ENCODE data around the gene GXYLT2.
"Not testable (repeated sequence)": the region's sequence is repeated elsewhere in the genome, so short reads cannot be mapped to it uniquely, and the experiment has no call there.

Gene GXYLT2

DNA sequence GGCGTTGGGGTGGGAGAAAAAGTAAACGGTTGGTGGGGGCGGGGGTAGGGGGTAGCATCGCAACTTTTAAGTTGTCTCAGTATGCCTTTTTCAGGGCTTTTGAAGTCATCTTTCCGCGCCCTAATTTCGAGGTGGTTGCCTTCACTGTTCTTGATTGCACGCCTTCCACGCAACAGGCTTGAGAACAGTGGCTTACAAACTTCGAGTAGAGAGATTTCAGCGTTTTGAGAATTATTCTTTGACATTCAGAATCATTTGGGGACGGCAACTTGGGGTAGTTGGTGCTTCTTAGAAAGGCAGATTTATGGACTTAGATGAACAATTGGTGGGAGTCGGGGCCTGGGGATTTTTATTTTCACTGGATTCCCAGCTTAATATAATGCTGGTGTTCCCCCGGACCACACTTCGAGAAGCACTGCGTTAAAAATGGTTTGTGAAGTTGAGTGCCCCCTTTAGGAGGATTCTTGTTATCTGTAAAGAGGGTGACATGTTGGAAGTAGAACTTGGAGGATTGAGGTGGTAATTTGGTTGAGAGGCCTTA, 109.6 kb downstream of the GXYLT2 start:
- peak overlapping the region; percentile 99 for H3K27ac ChIP-seq (ENCODE audit: low read depth, low read length)
- H3K4me3 ChIP-seq (ENCODE audit: low read depth, low read length), result peak overlapping the region; percentile 93
- H3K36me3 ChIP-seq (ENCODE audit: control insufficient read depth, insufficient read depth, low read length), result peaks cover 44% of the 10 kb centered on the region
- no peaks in the 10 kb centered on the region for H3K27me3 ChIP-seq (ENCODE audit: control insufficient read depth, insufficient read depth, low read length)
- H3K4me1 ChIP-seq (ENCODE audit: control insufficient read depth, insufficient read depth, low read length), result peaks cover 10% of the 10 kb centered on the region
- no peaks in the 10 kb centered on the region for H3K9me3 ChIP-seq (ENCODE audit: control insufficient read depth, insufficient read depth, low read length)
- peak overlapping the region; percentile 87 for H3K9ac ChIP-seq (ENCODE audit: low read depth, low read length)

DNA sequence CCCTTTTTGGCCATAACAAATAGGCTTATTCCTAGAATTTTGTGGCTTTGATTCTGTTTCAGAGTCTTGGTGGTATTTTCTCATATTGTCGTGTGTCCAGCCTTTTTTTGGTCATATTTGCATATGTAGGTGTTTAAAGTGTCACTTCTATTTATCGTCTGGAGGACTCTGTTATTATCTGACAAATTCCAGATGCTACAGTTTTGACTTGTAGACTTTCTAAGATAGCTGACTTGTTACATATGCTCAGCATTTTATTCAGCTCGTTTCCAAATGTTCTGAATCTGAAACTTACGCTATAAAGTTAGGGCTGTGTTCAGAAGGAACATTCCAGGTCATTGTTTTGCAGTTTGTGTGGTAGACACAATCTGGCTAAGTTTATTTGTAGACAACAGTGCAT, 110.6 kb downstream of the GXYLT2 start:
- H3K36me3 ChIP-seq (ENCODE audit: control insufficient read depth, insufficient read depth, low read length), result peaks cover 48% of the 10 kb centered on the region

DNA sequence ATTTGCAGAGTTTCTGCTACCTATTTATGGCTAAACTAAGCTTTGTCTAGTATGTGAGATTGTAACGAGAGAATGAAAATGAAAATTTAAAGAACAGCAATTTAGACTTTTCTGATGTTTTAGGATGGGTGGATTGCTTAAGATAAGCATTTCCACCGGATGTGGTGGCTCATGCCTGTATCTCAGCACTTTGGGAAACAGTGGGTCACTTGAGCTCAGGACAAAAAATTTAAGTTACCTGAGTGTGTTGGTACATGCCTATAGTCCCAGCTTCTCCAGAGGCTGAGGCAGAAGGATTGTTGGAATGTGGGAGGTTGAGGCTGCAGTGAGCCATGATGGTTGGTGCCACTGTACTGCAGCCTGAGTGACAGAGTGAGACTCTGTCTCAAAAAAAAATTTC, 112.1 kb downstream of the GXYLT2 start:
- Histone ChIP-seq H3K27me3 (ENCODE audit: control insufficient read depth, insufficient read depth, low read length) (no peaks in the 10 kb centered on the region), H3K9me3 (ENCODE audit: control insufficient read depth, insufficient read depth, low read length) (no peaks in the 10 kb centered on the region), H3K36me3 (ENCODE audit: control insufficient read depth, insufficient read depth, low read length) (peaks cover 55% of the 10 kb centered on the region), H3K4me3 (ENCODE audit: low read depth, low read length) (0 out of 2 replicates have a peak overlapping the region, but pooled peaks have one; percentile 27), H3K27ac (ENCODE audit: low read depth, low read length) (no peak overlapping the region), H3K9ac (ENCODE audit: low read depth, low read length) (no peak overlapping the region), H3K4me1 (ENCODE audit: control insufficient read depth, insufficient read depth, low read length) (peaks cover 8% of the 10 kb centered on the region)

More for the DNA sequence above, 110.6 kb downstream of the GXYLT2 start:
- no peaks in the 10 kb centered on the region for H3K9me3 ChIP-seq (ENCODE audit: control insufficient read depth, insufficient read depth, low read length)
- H3K9ac ChIP-seq (ENCODE audit: low read depth, low read length), result no peak overlapping the region
- H3K4me1 ChIP-seq (ENCODE audit: control insufficient read depth, insufficient read depth, low read length), result peaks cover 10% of the 10 kb centered on the region
- H3K4me3 ChIP-seq (ENCODE audit: low read depth, low read length), result peak overlapping the region; percentile 93
- no peaks in the 10 kb centered on the region for H3K27me3 ChIP-seq (ENCODE audit: control insufficient read depth, insufficient read depth, low read length)
- peak overlapping the region; percentile 36 for H3K27ac ChIP-seq (ENCODE audit: low read depth, low read length)

DNA sequence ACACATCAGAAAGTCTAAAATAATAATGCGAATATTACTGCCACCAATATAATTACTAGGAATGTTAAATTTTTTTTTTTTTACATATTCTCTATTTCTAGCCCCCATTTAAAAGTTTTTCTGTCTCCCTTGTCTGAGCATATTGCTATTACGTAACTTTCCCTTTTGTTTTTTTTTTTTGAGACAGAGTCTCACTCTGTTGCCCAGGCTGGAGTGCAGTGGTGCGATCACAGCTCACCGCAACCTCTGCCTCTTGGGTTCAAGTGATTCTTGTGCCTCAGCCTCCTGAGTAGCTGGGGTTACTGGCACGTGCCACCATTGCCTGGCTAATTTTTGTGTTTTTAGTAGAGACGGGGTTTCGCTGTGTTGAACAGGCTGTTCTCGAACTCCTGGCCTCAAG, 115.2 kb downstream of the GXYLT2 start:
- H3K9ac ChIP-seq (ENCODE audit: low read depth, low read length); H3K27me3 ChIP-seq (ENCODE audit: control insufficient read depth, insufficient read depth, low read length); H3K9me3 ChIP-seq (ENCODE audit: control insufficient read depth, insufficient read depth, low read length); H3K4me3 ChIP-seq (ENCODE audit: low read depth, low read length); H3K4me1 ChIP-seq (ENCODE audit: control insufficient read depth, insufficient read depth, low read length); H3K27ac ChIP-seq (ENCODE audit: low read depth, low read length): not testable (repeated sequence)
- H3K36me3 ChIP-seq (ENCODE audit: control insufficient read depth, insufficient read depth, low read length), result peaks cover 73% of the 10 kb centered on the region

DNA sequence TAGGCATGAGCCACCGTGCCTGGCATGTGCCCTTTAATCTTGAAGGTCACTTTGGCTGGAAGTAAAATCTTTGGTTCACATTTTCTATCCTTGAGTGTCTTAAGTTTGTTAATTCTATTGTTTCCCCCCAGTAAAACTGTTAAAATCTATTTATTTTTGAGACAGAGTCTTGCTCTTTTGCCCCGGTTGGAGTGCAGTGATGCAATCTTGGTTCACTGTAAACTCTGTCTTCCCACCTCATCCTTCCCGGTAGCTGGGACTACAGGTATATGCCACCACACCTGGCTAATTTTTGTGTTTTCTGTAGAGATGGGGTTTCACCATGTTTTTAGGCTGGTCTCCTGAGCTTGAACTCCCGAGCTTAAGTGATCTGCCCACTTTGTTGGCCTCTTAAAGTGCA, 116.5 kb downstream of the GXYLT2 start:
- H3K4me1 ChIP-seq (ENCODE audit: control insufficient read depth, insufficient read depth, low read length), result peaks cover 7% of the 10 kb centered on the region
- no peaks in the 10 kb centered on the region for H3K9me3 ChIP-seq (ENCODE audit: control insufficient read depth, insufficient read depth, low read length)
- H3K36me3 ChIP-seq (ENCODE audit: control insufficient read depth, insufficient read depth, low read length), result peaks cover 69% of the 10 kb centered on the region
- no peak overlapping the region for H3K27ac ChIP-seq (ENCODE audit: low read depth, low read length)
- H3K4me3 ChIP-seq (ENCODE audit: low read depth, low read length), result no peak overlapping the region
- no peak overlapping the region for H3K9ac ChIP-seq (ENCODE audit: low read depth, low read length)
- H3K27me3 ChIP-seq (ENCODE audit: control insufficient read depth, insufficient read depth, low read length), result no peaks in the 10 kb centered on the region

DNA sequence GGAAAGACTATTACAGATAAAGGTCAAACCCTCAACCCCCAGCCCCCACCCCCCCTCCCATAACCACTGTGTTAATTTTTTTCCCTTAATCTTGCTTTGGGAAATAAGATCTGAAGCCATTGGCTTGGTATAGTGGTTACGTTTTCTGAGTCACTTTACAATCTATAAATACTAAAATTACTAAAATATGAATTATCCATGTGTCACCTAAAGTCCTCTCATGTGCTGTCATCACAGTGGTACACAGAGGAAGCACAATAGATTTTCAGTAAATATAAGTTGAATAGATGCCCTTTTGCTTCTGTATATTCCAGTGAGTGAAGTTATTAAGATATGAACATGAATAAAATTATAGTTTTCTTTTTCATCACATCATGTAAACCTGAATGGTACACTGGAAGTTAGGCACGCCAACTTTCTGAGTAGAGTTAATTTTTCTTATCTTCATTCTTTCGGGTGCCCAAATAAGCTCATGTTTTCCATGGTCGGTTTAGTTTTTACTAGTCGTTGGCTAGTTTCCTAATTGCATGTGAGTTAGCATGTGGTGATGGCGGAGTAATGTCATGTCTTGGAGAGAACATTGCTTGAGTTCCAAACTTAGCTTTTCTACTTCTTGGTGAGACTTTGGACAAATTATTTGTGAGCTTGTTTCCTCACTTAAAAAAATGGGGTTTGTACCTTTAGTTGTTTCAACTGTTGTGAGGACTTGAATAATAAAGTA, 120.3 kb downstream of the GXYLT2 start:
- Histone ChIP-seq H3K27ac (ENCODE audit: low read depth, low read length) (peak overlapping the region; percentile 2), H3K27me3 (ENCODE audit: control insufficient read depth, insufficient read depth, low read length) (no peaks in the 10 kb centered on the region), H3K36me3 (ENCODE audit: control insufficient read depth, insufficient read depth, low read length) (peaks cover 48% of the 10 kb centered on the region)

DNA sequence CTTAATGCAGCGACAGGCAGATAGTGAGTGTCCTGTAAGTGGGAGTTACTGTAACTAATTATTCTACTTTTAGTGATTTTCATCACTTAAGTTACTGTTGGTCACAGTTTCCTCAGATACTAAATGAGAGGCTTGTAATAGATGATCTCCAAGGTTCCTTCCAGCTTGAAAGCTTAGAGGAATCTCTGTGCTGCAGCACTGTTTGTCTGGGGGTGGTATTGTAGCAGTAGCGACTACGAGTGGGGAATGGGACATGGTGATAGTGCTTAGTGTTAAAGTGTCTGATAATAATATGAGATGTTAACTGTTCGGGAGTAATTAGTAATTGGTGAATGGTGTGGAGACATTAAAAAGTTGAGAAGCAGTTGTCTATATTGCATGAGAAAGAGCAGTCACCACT, 121.2 kb downstream of the GXYLT2 start:
- Histone ChIP-seq H3K4me1 (ENCODE audit: control insufficient read depth, insufficient read depth, low read length) (peaks cover 7% of the 10 kb centered on the region), H3K4me3 (ENCODE audit: low read depth, low read length) (no peak overlapping the region), H3K9ac (ENCODE audit: low read depth, low read length) (no peak overlapping the region), H3K36me3 (ENCODE audit: control insufficient read depth, insufficient read depth, low read length) (peaks cover 44% of the 10 kb centered on the region), H3K27me3 (ENCODE audit: control insufficient read depth, insufficient read depth, low read length) (no peaks in the 10 kb centered on the region), H3K9me3 (ENCODE audit: control insufficient read depth, insufficient read depth, low read length) (no peaks in the 10 kb centered on the region), H3K27ac (ENCODE audit: low read depth, low read length) (no peak overlapping the region)

More for the DNA sequence above, 120.3 kb downstream of the GXYLT2 start:
- Histone ChIP-seq H3K9me3 (ENCODE audit: control insufficient read depth, insufficient read depth, low read length) (no peaks in the 10 kb centered on the region), H3K4me3 (ENCODE audit: low read depth, low read length) (no peak overlapping the region), H3K9ac (ENCODE audit: low read depth, low read length) (no peak overlapping the region), H3K4me1 (ENCODE audit: control insufficient read depth, insufficient read depth, low read length) (peaks cover 7% of the 10 kb centered on the region)

DNA sequence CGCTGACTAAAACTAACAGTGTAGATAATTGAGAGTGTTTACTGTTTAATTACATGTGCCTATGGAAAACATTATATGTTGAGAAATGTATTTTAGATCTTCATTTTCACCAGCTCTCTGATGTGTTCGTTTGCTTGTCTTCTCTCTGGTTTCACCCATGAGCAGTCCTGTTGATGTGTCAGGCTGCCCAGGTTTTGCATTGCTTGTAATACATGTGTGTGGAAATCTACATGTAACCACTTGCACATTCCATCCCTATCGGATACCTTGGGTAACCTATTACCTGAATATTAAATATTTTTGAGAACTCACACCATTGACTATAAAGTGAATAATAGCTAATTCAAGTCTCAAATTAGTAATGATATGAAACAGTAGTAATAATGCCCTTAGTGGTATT, 121.9 kb downstream of the GXYLT2 start:
- Histone ChIP-seq H3K9ac (ENCODE audit: low read depth, low read length) (no peak overlapping the region), H3K27ac (ENCODE audit: low read depth, low read length) (no peak overlapping the region), H3K4me3 (ENCODE audit: low read depth, low read length) (no peak overlapping the region), H3K36me3 (ENCODE audit: control insufficient read depth, insufficient read depth, low read length) (peaks cover 38% of the 10 kb centered on the region), H3K9me3 (ENCODE audit: control insufficient read depth, insufficient read depth, low read length) (no peaks in the 10 kb centered on the region), H3K27me3 (ENCODE audit: control insufficient read depth, insufficient read depth, low read length) (no peaks in the 10 kb centered on the region), H3K4me1 (ENCODE audit: control insufficient read depth, insufficient read depth, low read length) (peaks cover 7% of the 10 kb centered on the region)

DNA sequence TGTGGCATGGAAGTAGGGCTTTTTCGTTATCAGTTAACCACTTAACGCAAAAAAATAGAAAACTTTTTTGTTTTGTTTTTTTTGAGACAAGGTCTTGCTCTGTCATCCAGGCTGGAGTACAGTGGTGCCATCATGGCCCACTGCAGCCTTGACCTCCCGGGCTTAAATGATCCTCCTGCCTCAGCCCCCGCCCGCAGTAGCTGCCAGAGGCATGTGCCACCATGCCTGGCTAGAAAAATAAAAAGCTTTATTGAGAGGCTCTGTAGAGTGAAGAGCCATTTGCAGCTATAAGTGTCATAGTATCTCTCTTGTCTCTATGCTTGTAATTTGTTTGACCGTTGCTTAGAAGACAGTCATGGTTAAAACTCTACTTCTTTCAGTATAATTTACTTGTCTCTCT, 122.3 kb downstream of the GXYLT2 start:
- H3K36me3 ChIP-seq (ENCODE audit: control insufficient read depth, insufficient read depth, low read length), result peaks cover 38% of the 10 kb centered on the region
- H3K27me3 ChIP-seq (ENCODE audit: control insufficient read depth, insufficient read depth, low read length), result no peaks in the 10 kb centered on the region
- H3K9ac ChIP-seq (ENCODE audit: low read depth, low read length), result no peak overlapping the region
- H3K4me1 ChIP-seq (ENCODE audit: control insufficient read depth, insufficient read depth, low read length), result peaks cover 7% of the 10 kb centered on the region
- H3K4me3 ChIP-seq (ENCODE audit: low read depth, low read length), result no peak overlapping the region
- H3K9me3 ChIP-seq (ENCODE audit: control insufficient read depth, insufficient read depth, low read length), result no peaks in the 10 kb centered on the region
- no peak overlapping the region for H3K27ac ChIP-seq (ENCODE audit: low read depth, low read length)

DNA sequence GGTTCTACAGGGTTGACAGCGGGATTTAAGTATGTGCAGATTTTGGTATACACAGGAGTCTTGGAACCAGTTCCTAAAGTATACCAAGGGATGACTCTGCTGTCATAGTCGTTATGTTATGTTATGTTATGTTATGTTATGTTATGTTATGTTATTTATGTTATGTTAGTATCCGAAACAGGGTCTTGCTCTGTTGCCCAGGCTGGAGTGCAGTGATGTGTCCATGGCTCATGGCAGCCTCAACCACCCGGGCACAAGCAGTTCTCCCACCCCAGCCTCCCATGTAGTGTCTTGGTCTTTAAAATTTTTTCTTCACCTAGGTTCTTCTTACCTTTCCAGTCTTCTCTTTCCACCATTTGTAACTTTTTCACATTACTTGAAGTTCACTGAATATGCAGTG, 130.5 kb downstream of the GXYLT2 start:
- H3K36me3 ChIP-seq (ENCODE audit: control insufficient read depth, insufficient read depth, low read length), result 0 out of 2 replicates have a peak, but pooled peaks cover 7% of the 10 kb centered on the region
- H3K27ac ChIP-seq (ENCODE audit: low read depth, low read length), result no peak overlapping the region
- no peak overlapping the region for H3K4me3 ChIP-seq (ENCODE audit: low read depth, low read length)
- H3K9ac ChIP-seq (ENCODE audit: low read depth, low read length), result no peak overlapping the region
- H3K9me3 ChIP-seq (ENCODE audit: control insufficient read depth, insufficient read depth, low read length), result no peaks in the 10 kb centered on the region
- peaks cover 12% of the 10 kb centered on the region for H3K4me1 ChIP-seq (ENCODE audit: control insufficient read depth, insufficient read depth, low read length)
- H3K27me3 ChIP-seq (ENCODE audit: control insufficient read depth, insufficient read depth, low read length), result no peaks in the 10 kb centered on the region

DNA sequence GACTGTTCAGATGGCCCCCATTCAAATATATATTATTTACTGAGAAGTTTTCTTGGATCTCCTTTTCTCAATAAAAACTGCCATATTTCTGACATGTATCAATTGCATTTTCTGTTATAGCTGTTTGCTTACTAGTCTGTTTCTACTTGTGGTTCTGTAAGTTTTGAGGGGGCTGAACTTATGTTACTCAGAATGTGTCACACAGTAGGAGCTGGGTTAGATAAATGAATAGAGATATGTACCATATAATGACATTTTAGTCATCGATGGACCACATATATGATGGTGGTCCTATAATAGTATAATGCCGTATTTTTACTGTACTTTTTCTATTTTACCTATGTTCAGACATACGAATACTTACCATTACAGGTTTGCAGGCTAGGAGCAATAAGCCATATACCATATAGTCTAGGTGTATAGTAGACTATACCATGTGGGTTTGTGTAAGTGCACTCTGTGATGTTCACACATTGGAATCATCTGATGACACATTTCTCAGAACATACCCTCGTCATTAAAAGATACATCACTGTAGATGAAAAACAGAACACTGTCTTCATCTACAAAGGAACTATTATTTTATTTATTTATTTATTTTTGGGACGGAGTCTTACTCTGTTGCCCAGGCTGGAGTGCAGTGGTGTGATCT, 131.1 kb downstream of the GXYLT2 start:
- Histone ChIP-seq H3K27ac (ENCODE audit: low read depth, low read length) (no peak overlapping the region), H3K27me3 (ENCODE audit: control insufficient read depth, insufficient read depth, low read length) (no peaks in the 10 kb centered on the region)

More for the DNA sequence above, 131.1 kb downstream of the GXYLT2 start:
- no peaks in the 10 kb centered on the region for H3K9me3 ChIP-seq (ENCODE audit: control insufficient read depth, insufficient read depth, low read length)
- H3K4me1 ChIP-seq (ENCODE audit: control insufficient read depth, insufficient read depth, low read length), result peaks cover 17% of the 10 kb centered on the region
- no peak overlapping the region for H3K4me3 ChIP-seq (ENCODE audit: low read depth, low read length)
- 0 out of 2 replicates have a peak, but pooled peaks cover 7% of the 10 kb centered on the region for H3K36me3 ChIP-seq (ENCODE audit: control insufficient read depth, insufficient read depth, low read length)
- no peak overlapping the region for H3K9ac ChIP-seq (ENCODE audit: low read depth, low read length)

Measured in HUES48 (cell line).